Brain microvascular endothelial cell (primary cell): ENCODE results near the gene SCARF1.
A peak's percentile ranks its signal among the peaks of the same experiment; 100 is the strongest.

Experiments
- DNase-seq: peaks from one replicate; pipeline ENCODE4 v3.0.0-alpha.2; 2020
- H3K27ac ChIP-seq: fragments of 250-450 bp; sonication (Bioruptor Pico); 2 replicates; pipeline ENCODE4 v1.5.1; 2020; ENCODE audit warnings: mild to moderate bottlenecking, moderate library complexity
- H3K27me3 ChIP-seq: fragments of 250-450 bp; sonication (Bioruptor Pico); replicated peaks from 2 replicates; pipeline ENCODE4 v1.5.1; 2020; ENCODE audit warnings: mild to moderate bottlenecking
- H3K36me3 ChIP-seq: fragments of 250-450 bp; sonication (Bioruptor Pico); replicated peaks from 2 replicates; pipeline ENCODE4 v1.5.1; 2020; ENCODE audit warnings: mild to moderate bottlenecking
- H3K4me3 ChIP-seq: 2 replicates; pipeline ENCODE4 v1.5.1; 2011; ENCODE audit warnings: low read depth, mild to moderate bottlenecking, control low read depth, low read length, moderate library complexity
- CTCF ChIP-seq: IDR thresholded peaks from 2 replicates; pipeline ENCODE4 v1.5.1; 2011; ENCODE audit warnings: low read depth, mild to moderate bottlenecking, moderate library complexity, low read length, control low read depth, inconsistent platforms; ENCODE audit errors: missing control alignments
- in situ Hi-C: cut with HindIII; loops from 2 replicates; pipeline ENCODE4 v1.10.0; 2017; ENCODE audit warnings: low sequenced_read_pairs, low pct_ligation_motif_present

SCARF1 gene

GRCh38 chr17:1608676-1609075 lies 36.9 kb downstream of the SCARF1 start:
- H3K27me3 ChIP-seq, result no peaks in the 10 kb centered on the region
- no peak for TF ChIP-seq CTCF
- in situ Hi-C loops, result no loop called here
- no peak overlapping the region for H3K4me3 ChIP-seq
- H3K27ac ChIP-seq, result no peak overlapping the region
- H3K36me3 ChIP-seq, result no peaks in the 10 kb centered on the region
- no peak for DNase-seq

GRCh38 chr17:1607971-1608320 lies 37.6 kb downstream of the SCARF1 start:
- in situ Hi-C loops, result no loop called here

GRCh38 chr17:1606352-1606985 lies 39.1 kb downstream of the SCARF1 start:
- DNase-seq, result peak; percentile 17
- H3K36me3 ChIP-seq, result no peaks in the 10 kb centered on the region
- H3K27ac ChIP-seq, result no peak overlapping the region
- H3K27me3 ChIP-seq, result no peaks in the 10 kb centered on the region
- TF ChIP-seq CTCF, result no peak
- H3K4me3 ChIP-seq, result no peak overlapping the region
- in situ Hi-C loops, result no loop called here

More at GRCh38 chr17:1607971-1608320, 37.6 kb downstream of the SCARF1 start:
- no peak for TF ChIP-seq CTCF
- no peak overlapping the region for H3K4me3 ChIP-seq
- no peaks in the 10 kb centered on the region for H3K36me3 ChIP-seq
- H3K27ac ChIP-seq, result no peak overlapping the region
- DNase-seq, result no peak
- no peaks in the 10 kb centered on the region for H3K27me3 ChIP-seq

GRCh38 chr17:1605681-1606351 lies 39.7 kb downstream of the SCARF1 start:
- no peak for TF ChIP-seq CTCF
- H3K27me3 ChIP-seq, result no peaks in the 10 kb centered on the region
- H3K4me3 ChIP-seq, result no peak overlapping the region
- no peak overlapping the region for H3K27ac ChIP-seq
- DNase-seq, result no peak
- in situ Hi-C loops, result no loop called here
- H3K36me3 ChIP-seq, result no peaks in the 10 kb centered on the region

- no peak overlapping the region for H3K4me3 ChIP-seq
- in situ Hi-C loops, result no loop called here
- DNase-seq, result no peak
- no peaks in the 10 kb centered on the region for H3K27me3 ChIP-seq
- H3K36me3 ChIP-seq, result no peaks in the 10 kb centered on the region
- no peak for TF ChIP-seq CTCF
- no peak overlapping the region for H3K27ac ChIP-seq
These were observed 40.6 kb downstream of the SCARF1 start for GRCh38 chr17:1604831-1605528.
